ENCODE measurements around the gene RIPOR2.
"Not testable (repeated sequence)": the region's sequence is repeated elsewhere in the genome, so short reads cannot be mapped to it uniquely, and the experiment has no call there.

The RIPOR2 gene

GRCh38 chr6:24797596-24798216 is 138.1 kb downstream of the RIPOR2 start:
- no peak for DNase-seq

GRCh38 chr6:24796616-24797290 is 139.0 kb downstream of the RIPOR2 start:
- no peak for DNase-seq

GRCh38 chr6:24795106-24795505 is 140.7 kb downstream of the RIPOR2 start:
- DNase-seq: no peak

GRCh38 chr6:24788031-24788665 is 147.6 kb downstream of the RIPOR2 start:
- DNase-seq: no peak

GRCh38 chr6:24780206-24780605 is 155.6 kb downstream of the RIPOR2 start:
- no peak for DNase-seq

GRCh38 chr6:24779416-24780016 is 156.2 kb downstream of the RIPOR2 start:
- DNase-seq: no peak

- DNase-seq: no peak
Measured at GRCh38 chr6:24778878-24779277, 156.9 kb downstream of the RIPOR2 start.

GRCh38 chr6:24778121-24778520 is 157.6 kb downstream of the RIPOR2 start:
- no peak for DNase-seq

GRCh38 chr6:24777227-24777626 is 158.5 kb downstream of the RIPOR2 start:
- no peak for DNase-seq

GRCh38 chr6:24775520-24776058 is 160.2 kb downstream of the RIPOR2 start:
- DNase-seq: no peak

GRCh38 chr6:24774696-24775519 is 160.9 kb downstream of the RIPOR2 start, which contains the start of gene GMNN:
TSS of gene GMNN (plus strand) at chr6:24774937. CDS start at chr6:24777247, 2,310 bp downstream.
- peak; percentile 93 for DNase-seq

GRCh38 chr6:24768361-24768760 is 167.4 kb downstream of the RIPOR2 start:
- no peak for DNase-seq

GRCh38 chr6:24766680-24767462 is 168.9 kb downstream of the RIPOR2 start:
- no peak for DNase-seq

GRCh38 chr6:24765968-24766367 is 169.8 kb downstream of the RIPOR2 start:
- not testable (repeated sequence) for DNase-seq

- DNase-seq: not testable (repeated sequence)
Measured at GRCh38 chr6:24764833-24765828, 170.6 kb downstream of the RIPOR2 start.

GRCh38 chr6:24763578-24763977 is 172.2 kb downstream of the RIPOR2 start:
- no peak for DNase-seq

GRCh38 chr6:24761851-24762250 is 173.9 kb downstream of the RIPOR2 start:
- DNase-seq: no peak

GRCh38 chr6:24761193-24761835 is 174.4 kb downstream of the RIPOR2 start:
- DNase-seq: no peak

- DNase-seq: no peak
Measured at GRCh38 chr6:24760210-24760609, 175.6 kb downstream of the RIPOR2 start.

GRCh38 chr6:24759718-24760117 is 176.0 kb downstream of the RIPOR2 start:
- no peak for DNase-seq
